Measurements from ENCODE around the gene APP. TPM values are rescaled to one million over a fixed set of nuclear protein-coding genes. Genes with fewer than 3 reads are reported as not detected.

The APP gene
- total RNA-seq, 1 donor, result 373 TPM

DNA sequence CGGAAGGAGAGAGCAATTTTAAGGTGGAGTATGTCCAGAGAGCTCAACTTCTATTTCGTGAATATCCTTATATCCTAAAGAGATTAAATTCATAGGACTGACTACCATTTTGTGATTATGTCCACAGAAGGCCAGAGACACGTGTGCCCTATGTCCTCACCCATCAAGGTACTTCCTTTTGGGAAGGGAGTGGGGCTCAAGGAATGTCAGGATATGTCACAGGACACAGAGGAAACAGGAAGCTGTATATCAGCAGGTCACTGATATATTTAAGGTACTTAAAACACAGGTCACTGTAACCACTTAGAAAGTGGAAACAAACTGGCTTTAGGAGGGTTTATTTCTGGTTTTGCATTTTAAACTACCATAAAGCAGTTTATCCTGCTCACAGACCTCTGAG lies 184.6 kb downstream of the APP start:
- Histone ChIP-seq H3K27me3 (ENCODE audit: insufficient read depth, low read length) (no peaks in the 10 kb centered on the region), H3K36me3 (ENCODE audit: insufficient read depth, low read length) (peaks cover 10% of the 10 kb centered on the region), H3K9me3 (ENCODE audit: low read depth, low read length) (no peaks in the 10 kb centered on the region), H3K4me1 (ENCODE audit: insufficient read depth, low read length) (no peaks in the 10 kb centered on the region), H4K20me1 (ENCODE audit: insufficient read depth, low read length) (no peaks in the 10 kb centered on the region), H3K4me3 (ENCODE audit: insufficient read depth, low read length) (no peak overlapping the region), H3K27ac (ENCODE audit: low read depth, low read length) (no peak overlapping the region), H3K79me2 (ENCODE audit: insufficient read depth, low read length) (no peaks in the 10 kb centered on the region), H2AFZ (ENCODE audit: low read length) (no peak overlapping the region), H3K4me2 (ENCODE audit: insufficient read depth, low read length) (no peak overlapping the region)
- DNase-seq (ENCODE audit: insufficient read length, low spot score, missing footprints), result no peak
- no peak for TF ChIP-seq CTCF (IDR thresholded peaks at IDR 0.05; ENCODE audit: extremely low read depth, low read depth, low read length)

DNA sequence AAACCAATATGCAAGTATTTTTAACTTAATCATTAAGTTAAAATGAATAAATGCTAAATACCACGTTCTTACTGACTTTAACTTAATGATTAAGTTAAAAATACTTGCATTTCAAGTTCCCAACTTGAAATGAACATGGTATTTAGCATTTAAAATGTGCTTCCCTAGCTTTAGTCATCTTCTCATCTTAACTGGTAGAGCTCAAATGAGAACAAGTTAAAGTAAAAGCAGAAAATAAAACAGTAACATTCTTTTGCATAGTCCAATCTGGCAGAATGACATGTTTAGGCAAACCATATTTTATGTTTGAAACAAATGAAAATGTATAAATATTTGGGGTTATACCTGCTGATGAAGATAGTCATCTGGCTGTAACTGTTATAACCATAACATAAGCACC lies 186.0 kb downstream of the APP start:
- TF ChIP-seq CTCF (IDR thresholded peaks at IDR 0.05; ENCODE audit: extremely low read depth, low read depth, low read length), result no peak
- H3K36me3 ChIP-seq (ENCODE audit: insufficient read depth, low read length), result peaks cover 20% of the 10 kb centered on the region
- no peak for DNase-seq (ENCODE audit: insufficient read length, low spot score, missing footprints)
- H3K79me2 ChIP-seq (ENCODE audit: insufficient read depth, low read length), result no peaks in the 10 kb centered on the region
- no peaks in the 10 kb centered on the region for H3K9me3 ChIP-seq (ENCODE audit: low read depth, low read length)
- no peaks in the 10 kb centered on the region for H3K4me1 ChIP-seq (ENCODE audit: insufficient read depth, low read length)
- H4K20me1 ChIP-seq (ENCODE audit: insufficient read depth, low read length), result no peaks in the 10 kb centered on the region
- no peaks in the 10 kb centered on the region for H3K27me3 ChIP-seq (ENCODE audit: insufficient read depth, low read length)
- no peak overlapping the region for H2AFZ ChIP-seq (ENCODE audit: low read length)
- H3K27ac ChIP-seq (ENCODE audit: low read depth, low read length), result no peak overlapping the region
- H3K4me2 ChIP-seq (ENCODE audit: insufficient read depth, low read length), result no peak overlapping the region
- H3K4me3 ChIP-seq (ENCODE audit: insufficient read depth, low read length), result no peak overlapping the region

DNA sequence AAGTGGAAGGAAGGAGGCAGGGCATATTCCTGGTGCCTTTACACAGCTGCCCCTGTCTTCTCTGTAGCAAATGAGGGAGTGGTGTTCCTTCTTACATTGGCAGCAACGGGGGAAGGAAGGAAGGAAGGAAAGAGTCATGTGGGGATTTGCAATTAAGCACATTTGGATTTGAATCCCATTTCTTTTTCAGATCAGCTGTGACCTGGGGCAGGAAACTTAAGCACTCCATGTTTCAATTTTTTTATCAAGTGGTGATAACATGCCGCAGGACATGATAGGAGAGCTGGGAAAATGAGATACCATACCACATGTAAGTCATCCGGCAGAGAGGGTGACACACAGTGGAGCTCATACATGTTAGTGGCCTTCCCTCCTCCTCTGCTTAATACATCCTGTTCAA lies 186.8 kb downstream of the APP start:
- no peak for TF ChIP-seq CTCF (IDR thresholded peaks at IDR 0.05; ENCODE audit: extremely low read depth, low read depth, low read length)
- no peak overlapping the region for H3K27ac ChIP-seq (ENCODE audit: low read depth, low read length)
- H3K79me2 ChIP-seq (ENCODE audit: insufficient read depth, low read length), result no peaks in the 10 kb centered on the region
- H3K4me1 ChIP-seq (ENCODE audit: insufficient read depth, low read length), result no peaks in the 10 kb centered on the region
- H3K27me3 ChIP-seq (ENCODE audit: insufficient read depth, low read length), result no peaks in the 10 kb centered on the region
- no peak for DNase-seq (ENCODE audit: insufficient read length, low spot score, missing footprints)
- no peak overlapping the region for H3K4me3 ChIP-seq (ENCODE audit: insufficient read depth, low read length)
- no peaks in the 10 kb centered on the region for H3K9me3 ChIP-seq (ENCODE audit: low read depth, low read length)
- H2AFZ ChIP-seq (ENCODE audit: low read length), result no peak overlapping the region
- H3K4me2 ChIP-seq (ENCODE audit: insufficient read depth, low read length), result no peak overlapping the region
- peaks cover 18% of the 10 kb centered on the region for H3K36me3 ChIP-seq (ENCODE audit: insufficient read depth, low read length)
- no peaks in the 10 kb centered on the region for H4K20me1 ChIP-seq (ENCODE audit: insufficient read depth, low read length)

GRCh38 chr21:25980710-25981109 lies 189.9 kb downstream of the APP start:
- DNase-seq (ENCODE audit: insufficient read length, low spot score, missing footprints), result no peak
- Histone ChIP-seq H3K79me2 (ENCODE audit: insufficient read depth, low read length) (no peaks in the 10 kb centered on the region), H3K27ac (ENCODE audit: low read depth, low read length) (no peak overlapping the region), H3K9me3 (ENCODE audit: low read depth, low read length) (no peaks in the 10 kb centered on the region), H2AFZ (ENCODE audit: low read length) (no peak overlapping the region), H3K4me2 (ENCODE audit: insufficient read depth, low read length) (no peak overlapping the region), H3K4me1 (ENCODE audit: insufficient read depth, low read length) (no peaks in the 10 kb centered on the region), H3K4me3 (ENCODE audit: insufficient read depth, low read length) (no peak overlapping the region), H3K27me3 (ENCODE audit: insufficient read depth, low read length) (no peaks in the 10 kb centered on the region), H4K20me1 (ENCODE audit: insufficient read depth, low read length) (no peaks in the 10 kb centered on the region), H3K36me3 (ENCODE audit: insufficient read depth, low read length) (peaks cover 16% of the 10 kb centered on the region)
- no peak for TF ChIP-seq CTCF (IDR thresholded peaks at IDR 0.05; ENCODE audit: extremely low read depth, low read depth, low read length)

All from osteoblast (primary cell).